Endothelial cell of umbilical vein (primary cell): ENCODE measurements around the gene DNAI7. TPM values are rescaled to one million over a fixed set of nuclear protein-coding genes. Genes with fewer than 3 reads are reported as not detected.

ENCODE experiments used
- BruUV-seq: library from RNA; stranded (reverse); fragments of 400-500 nt; replicated peaks from 2 replicates; lab custom pipeline; 2021; lab: Mats Ljungman, UMichigan
- CTCF ChIA-PET: fragments of 300-600, 350-600 bp; sonication (Branson Sonifier 250); formaldehyde crosslinking; loops from one replicate; lab custom pipeline; 2021; ENCODE audit warnings: antibody characterized with exemption, inconsistent platforms; lab: Charles Lee
- POLR2A ChIA-PET: fragments of 300-600, 350-600 bp; sonication (Branson Sonifier 250); formaldehyde crosslinking; loops from one replicate; lab custom pipeline; 2021; ENCODE audit warnings: antibody characterized with exemption, inconsistent platforms; lab: Charles Lee
- DNase-seq: peaks from one replicate; pipeline ENCODE4 v3.0.0-alpha.2; 2011; ENCODE audit warnings: low read depth, low spot score
- FAIRE-seq: peaks from 2 replicates; lab custom pipeline; 2011; peaks lifted over from hg19 to GRCh38; lab: Jason Lieb, UNC
- H2AFZ ChIP-seq: 2 replicates; pipeline ENCODE4 v1.6.0; 2012; ENCODE audit warnings: low read depth, low read length, control low read depth, inconsistent platforms
- H3K27ac ChIP-seq: 2 replicates; pipeline ENCODE4 v1.5.1; 2011; ENCODE audit warnings: low read depth, mild to moderate bottlenecking, control low read depth, low read length, moderate library complexity; ENCODE audit not compliant: insufficient read depth
- H3K27me3 ChIP-seq, 2 experiments: 2 replicates each; pipeline versions ENCODE4 v1.6.0 to v1.6.1; 2011; ENCODE audit warnings: low read length in 2 of 2, mixed read lengths in 1 of 2; ENCODE audit not compliant: control insufficient read depth in 2 of 2, insufficient read depth in 2 of 2
- H3K36me3 ChIP-seq, 2 experiments: 2 replicates in 1 of 2; 3 replicates in 1 of 2; pipeline ENCODE4 v1.5.1; 2011; ENCODE audit warnings: low read length in 2 of 2, mild to moderate bottlenecking in 1 of 2, moderate library complexity in 1 of 2; ENCODE audit not compliant: control insufficient read depth in 2 of 2, insufficient read depth in 2 of 2; ENCODE audit errors: extremely low read depth in 1 of 2
- H3K4me1 ChIP-seq: 3 replicates; pipeline ENCODE4 v1.5.1; 2011; ENCODE audit warnings: mild to moderate bottlenecking, low read length; ENCODE audit not compliant: control insufficient read depth, insufficient read depth; ENCODE audit errors: extremely low read depth
- H3K4me2 ChIP-seq: 2 replicates; pipeline ENCODE4 v1.6.1; 2011; ENCODE audit warnings: low read length, control low read depth, mixed read lengths; ENCODE audit not compliant: insufficient read depth
- H3K4me3 ChIP-seq, 3 experiments: fragments of 200-600 bp in 1 of 3; sonication (generic), shearing (Covaris generic) in 1 of 3; replicated peaks in 1 of 3; 2 replicates each; pipeline ENCODE4 v1.5.1; 2011 to 2016; ENCODE audit warnings: control low read depth in 3 of 3, low read length in 3 of 3, mild to moderate bottlenecking in 2 of 3, inconsistent platforms in 1 of 3, low read depth in 1 of 3, moderate library complexity in 1 of 3; ENCODE audit not compliant: insufficient read depth in 1 of 3
- H3K79me2 ChIP-seq: 2 replicates; pipeline ENCODE4 v1.6.0; 2012; ENCODE audit warnings: low read length, inconsistent platforms; ENCODE audit not compliant: control insufficient read depth, insufficient read depth
- H3K9ac ChIP-seq: replicated peaks from 2 replicates; pipeline ENCODE3; 2011; ENCODE audit warnings: low read length, control low read depth; ENCODE audit not compliant: insufficient read depth; ENCODE audit errors: extremely low read depth
- H3K9me1 ChIP-seq: replicated peaks from 3 replicates; pipeline ENCODE4 v1.6.0; 2011; ENCODE audit warnings: mild to moderate bottlenecking, low read length; ENCODE audit not compliant: control insufficient read depth, insufficient read depth; ENCODE audit errors: extremely low read depth
- H3K9me3 ChIP-seq: replicated peaks from 2 replicates; pipeline ENCODE4 v1.5.1; 2012; ENCODE audit warnings: low read length, inconsistent platforms; ENCODE audit not compliant: control insufficient read depth, insufficient read depth
- H4K20me1 ChIP-seq: replicated peaks from 2 replicates; pipeline ENCODE3; 2011; ENCODE audit warnings: mild to moderate bottlenecking, low read length; ENCODE audit not compliant: control insufficient read depth, insufficient read depth; ENCODE audit errors: extremely low read depth
- EZH2 ChIP-seq: IDR thresholded peaks from 2 replicates; pipeline ENCODE4 v1.6.1; 2012; ENCODE audit warnings: borderline replicate concordance, low read depth, mild to moderate bottlenecking, moderate library complexity, low read length, inconsistent platforms; ENCODE audit not compliant: severe bottlenecking
- FOS ChIP-seq: IDR thresholded peaks from 2 replicates; pipeline ENCODE4 v1.6.1; 2011; ENCODE audit warnings: mild to moderate bottlenecking, low read length, moderate library complexity, borderline replicate concordance; ENCODE audit not compliant: insufficient read depth
- GATA2 ChIP-seq: IDR thresholded peaks from 2 replicates; pipeline ENCODE4 v1.7.0; 2011; ENCODE audit warnings: low read depth, mild to moderate bottlenecking, moderate library complexity, mixed read lengths, low read length; ENCODE audit not compliant: insufficient read length, insufficient read depth
- JUN ChIP-seq: IDR thresholded peaks from 2 replicates; pipeline ENCODE4 v1.6.1; 2011; ENCODE audit warnings: borderline replicate concordance, low read depth; ENCODE audit not compliant: insufficient read length, insufficient read depth
- MAX ChIP-seq: IDR thresholded peaks from 2 replicates; pipeline ENCODE4 v1.6.1; 2011; ENCODE audit not compliant: insufficient read depth, insufficient read length
- MYC ChIP-seq: IDR thresholded peaks from one replicate; pipeline ENCODE4 v1.6.1; 2011; ENCODE audit warnings: mild to moderate bottlenecking, low read depth, low read length
- POLR2A ChIP-seq: IDR thresholded peaks from 2 replicates; pipeline ENCODE4 v1.6.1; 2012; ENCODE audit warnings: low read depth, mild to moderate bottlenecking, control low read depth, low read length
- POLR2AphosphoS5 ChIP-seq: IDR thresholded peaks from 2 replicates; pipeline ENCODE4 v1.6.1; 2012; ENCODE audit warnings: low read depth, mild to moderate bottlenecking, control low read depth, low read length, moderate library complexity; ENCODE audit not compliant: insufficient read depth
- dilution Hi-C: fragments of 300-500 bp; cut with MboI; formaldehyde crosslinking; loops from one replicate; pipeline ENCODE4 v1.15.0; 2019; ENCODE audit warnings: low sequenced_read_pairs; ENCODE audit not compliant: extremely low pct_ligation_motif_present
- intact Hi-C: fragments of 100-400 bp; cut with micrococcal nuclease; formaldehyde crosslinking; loops from one replicate; pipeline ENCODE4 v1.10.0; 2022
- polyA plus RNA-seq, 4 experiments: library from polyadenylated mRNA; depleted of rRNA in 3 of 4; stranded (reverse) in 3 of 4; unstranded in 1 of 4; fragments of >200 nt; gene quantifications; 2 replicates each; pipeline versions ENCODE4 v1.2.1 to v1.2.3, GENCODE V29; 2011 to 2012; ENCODE audit warnings: missing spikeins in 1 of 4
- total RNA-seq: library from RNA; stranded (reverse); gene quantifications from 2 replicates; pipeline ENCODE4 v1.2.3, GENCODE V29; 2021
- TF ChIP-seq, protein P1 (sequence below), 2 donors: IDR thresholded peaks; 1 replicate in 1 of 2; 2 replicates in 1 of 2; pipeline ENCODE4 v1.5.1; 2011; ENCODE audit warnings: low read length in 2 of 2, mild to moderate bottlenecking in 2 of 2, moderate library complexity in 2 of 2, control low read depth in 1 of 2, inconsistent platforms in 1 of 2, low read depth in 1 of 2; ENCODE audit not compliant: insufficient read depth in 1 of 2; ENCODE audit errors: extremely low read depth in 1 of 2

The DNAI7 gene
- total and polyA plus RNA-seq, 2 donors (not counting 3 experiments of a cell fraction or from before 2014, with no cell fraction given), result not detected

DNA sequence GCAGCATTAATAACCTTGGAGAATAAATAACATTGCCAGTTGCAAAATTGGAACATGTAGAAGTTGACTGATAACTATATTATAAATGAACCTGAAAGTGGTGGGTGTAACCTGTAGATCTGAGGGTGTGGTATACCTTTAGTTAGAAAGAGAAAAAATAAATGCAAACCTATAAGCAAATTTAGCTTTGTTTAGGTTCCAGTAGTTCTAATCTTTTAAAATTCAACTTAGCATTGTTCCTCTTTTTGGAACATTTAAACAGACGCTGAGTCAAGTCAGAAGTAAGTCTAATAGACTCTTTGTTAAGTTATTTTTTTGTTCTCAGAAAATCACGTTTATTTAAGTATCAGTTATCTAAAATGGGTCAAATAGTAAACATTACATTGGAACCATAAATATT lies 120.0 kb downstream of the DNAI7 start:
- POLR2A ChIA-PET, result no interaction called here
- Histone ChIP-seq H3K9me1 (no peaks in the 10 kb centered on the region), H3K9ac (no peak overlapping the region), H3K4me3 (no peak overlapping the region), H3K27me3 (no peaks in the 10 kb centered on the region), H4K20me1 (no peaks in the 10 kb centered on the region), H3K4me1 (peaks cover 6% of the 10 kb centered on the region), H3K9me3 (no peaks in the 10 kb centered on the region), H3K27ac (no peak overlapping the region), H3K79me2 (no peaks in the 10 kb centered on the region), H3K4me2 (no peak overlapping the region), H2AFZ (no peak overlapping the region), H3K36me3 (no peaks in the 10 kb centered on the region)
- intact Hi-C loops, result no loop called here
- FAIRE-seq (no peak), DNase-seq (no peak)
- CTCF ChIA-PET, result no interaction called here
- TF ChIP-seq FOS, result no peak
- TF ChIP-seq, protein P1, sequence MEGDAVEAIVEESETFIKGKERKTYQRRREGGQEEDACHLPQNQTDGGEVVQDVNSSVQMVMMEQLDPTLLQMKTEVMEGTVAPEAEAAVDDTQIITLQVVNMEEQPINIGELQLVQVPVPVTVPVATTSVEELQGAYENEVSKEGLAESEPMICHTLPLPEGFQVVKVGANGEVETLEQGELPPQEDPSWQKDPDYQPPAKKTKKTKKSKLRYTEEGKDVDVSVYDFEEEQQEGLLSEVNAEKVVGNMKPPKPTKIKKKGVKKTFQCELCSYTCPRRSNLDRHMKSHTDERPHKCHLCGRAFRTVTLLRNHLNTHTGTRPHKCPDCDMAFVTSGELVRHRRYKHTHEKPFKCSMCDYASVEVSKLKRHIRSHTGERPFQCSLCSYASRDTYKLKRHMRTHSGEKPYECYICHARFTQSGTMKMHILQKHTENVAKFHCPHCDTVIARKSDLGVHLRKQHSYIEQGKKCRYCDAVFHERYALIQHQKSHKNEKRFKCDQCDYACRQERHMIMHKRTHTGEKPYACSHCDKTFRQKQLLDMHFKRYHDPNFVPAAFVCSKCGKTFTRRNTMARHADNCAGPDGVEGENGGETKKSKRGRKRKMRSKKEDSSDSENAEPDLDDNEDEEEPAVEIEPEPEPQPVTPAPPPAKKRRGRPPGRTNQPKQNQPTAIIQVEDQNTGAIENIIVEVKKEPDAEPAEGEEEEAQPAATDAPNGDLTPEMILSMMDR (IDR thresholded peaks at IDR 0.05; ENCODE audit: extremely low read depth in 1 of 2, insufficient read depth in 1 of 2, low read depth in 1 of 2, low read length in 2 of 2), result no peak
- no peak for TF ChIP-seq POLR2AphosphoS5
- no peak for TF ChIP-seq JUN
- TF ChIP-seq MAX, result no peak
- dilution Hi-C loops, result no loop called here
- BruUV-seq, result no TSS peak

DNA sequence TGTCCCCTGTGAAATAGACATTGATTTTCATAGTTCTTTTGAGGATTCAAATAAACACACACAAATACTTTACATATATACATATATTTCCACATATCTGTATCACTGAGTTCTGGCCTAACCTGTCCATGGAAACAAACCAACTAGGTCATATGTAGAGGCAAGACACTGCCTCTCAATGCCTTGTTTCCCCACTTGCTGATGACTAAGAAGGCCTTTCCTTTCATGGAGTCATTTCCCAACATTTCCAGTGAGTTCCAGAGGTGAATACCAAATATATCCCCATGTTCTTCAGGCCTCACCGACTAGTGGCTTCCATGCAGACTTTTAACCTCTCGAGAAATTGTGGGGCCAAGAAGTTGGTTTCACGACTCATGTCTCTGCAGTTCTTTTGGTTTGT lies 120.8 kb downstream of the DNAI7 start:
- Histone ChIP-seq H3K4me3 (no peak overlapping the region), H3K4me2 (no peak overlapping the region), H3K36me3 (no peaks in the 10 kb centered on the region), H3K9ac (no peak overlapping the region), H3K4me1 (peaks cover 6% of the 10 kb centered on the region), H4K20me1 (no peaks in the 10 kb centered on the region), H3K27ac (no peak overlapping the region), H3K27me3 (no peaks in the 10 kb centered on the region), H3K9me3 (no peaks in the 10 kb centered on the region), H2AFZ (no peak overlapping the region), H3K9me1 (no peaks in the 10 kb centered on the region), H3K79me2 (no peaks in the 10 kb centered on the region)
- CTCF ChIA-PET, result no interaction called here
- dilution Hi-C loops, result no loop called here
- BruUV-seq, result no TSS peak
- intact Hi-C loops, result no loop called here
- FAIRE-seq (no peak), DNase-seq (no peak)
- TF ChIP-seq MYC (no peak), GATA2 (no peak), JUN (no peak), POLR2AphosphoS5 (no peak), EZH2 (no peak), MAX (no peak), POLR2A (no peak), FOS (no peak)
- TF ChIP-seq, protein P1 (IDR thresholded peaks at IDR 0.05; ENCODE audit: extremely low read depth in 1 of 2, insufficient read depth in 1 of 2, low read depth in 1 of 2, low read length in 2 of 2), result no peak
- POLR2A ChIA-PET, result no interaction called here
